K562 (cell line): ENCODE measurements around the gene TBC1D7.

ENCODE experiments used
- ARNT ChIP-seq, 2 experiments: fragments of 450-650 bp; IDR thresholded peaks; 2 replicates each; pipeline ENCODE4 v1.6.1; 2016; ENCODE audit warnings: mild to moderate bottlenecking in 1 of 2
- EZH2 ChIP-seq: IDR thresholded peaks from 2 replicates; pipeline ENCODE4 v1.6.1; 2012; ENCODE audit warnings: low read depth, mild to moderate bottlenecking, inconsistent platforms, low read length, borderline replicate concordance
- FOXA3 ChIP-seq, 2 experiments: fragments of 450-650 bp in 1 of 2; sonication (generic) in 1 of 2; formaldehyde crosslinking; IDR thresholded peaks in 1 of 2; conservative IDR thresholded peaks in 1 of 2; 2 replicates each; pipeline versions ENCODE4 v1.4.0 to v1.8.0; 2020 to 2022; ENCODE audit warnings: mild to moderate bottlenecking in 2 of 2, missing genetic modification reagents in 1 of 2
- HMG20B ChIP-seq: fragments of 250-450 bp; sonication (Bioruptor Pico); IDR thresholded peaks from 2 replicates; pipeline ENCODE4 v1.5.0; 2021; ENCODE audit warnings: mild to moderate bottlenecking
- MEF2A ChIP-seq: IDR thresholded peaks from 2 replicates; pipeline ENCODE4 v1.6.1; 2011; ENCODE audit warnings: low read depth, mild to moderate bottlenecking, low read length, moderate library complexity; ENCODE audit not compliant: control insufficient read depth
- PHB ChIP-seq: fragments of 250-450 bp; sonication (Bioruptor Pico); IDR thresholded peaks from 2 replicates; pipeline ENCODE4 v1.5.0; 2021
- PHB2 ChIP-seq: fragments of 450-650 bp; IDR thresholded peaks from 2 replicates; pipeline ENCODE4 v1.6.1; 2017; ENCODE audit warnings: low read depth
- POLR2A ChIP-seq: fragments of 450-650 bp; conservative IDR thresholded peaks from 2 replicates; pipeline ENCODE4 v1.6.1; 2016
- ZNF212 ChIP-seq: fragments of 450-650 bp; formaldehyde crosslinking; IDR thresholded peaks from 2 replicates; pipeline ENCODE4 v1.4.0; 2020; ENCODE audit warnings: mild to moderate bottlenecking
- ZNF384 ChIP-seq: IDR thresholded peaks from 2 replicates; pipeline ENCODE4 v1.6.1; 2012; ENCODE audit warnings: low read depth, low read length, improper control_type of control experiment
- TF ChIP-seq, protein P1 (sequence below), 3 experiments: IDR thresholded peaks in 2 of 3; conservative IDR thresholded peaks in 1 of 3; 2 replicates each; pipeline ENCODE4 v1.5.1; 2011 to 2012; ENCODE audit warnings: low read length in 3 of 3, mild to moderate bottlenecking in 3 of 3, control low read depth in 2 of 3, improper control_type of control experiment in 1 of 3, inconsistent platforms in 1 of 3, low read depth in 1 of 3, mixed read lengths in 1 of 3, moderate library complexity in 1 of 3; ENCODE audit not compliant: insufficient read depth in 2 of 3
- TF ChIP-seq, protein P2 (sequence below), 2 experiments: fragments of 450-650 bp; IDR thresholded peaks; 2 replicates each; pipeline ENCODE4 v1.6.1; 2016; ENCODE audit warnings: mild to moderate bottlenecking in 2 of 2, borderline replicate concordance in 1 of 2, low read depth in 1 of 2, moderate library complexity in 1 of 2

DNA sequence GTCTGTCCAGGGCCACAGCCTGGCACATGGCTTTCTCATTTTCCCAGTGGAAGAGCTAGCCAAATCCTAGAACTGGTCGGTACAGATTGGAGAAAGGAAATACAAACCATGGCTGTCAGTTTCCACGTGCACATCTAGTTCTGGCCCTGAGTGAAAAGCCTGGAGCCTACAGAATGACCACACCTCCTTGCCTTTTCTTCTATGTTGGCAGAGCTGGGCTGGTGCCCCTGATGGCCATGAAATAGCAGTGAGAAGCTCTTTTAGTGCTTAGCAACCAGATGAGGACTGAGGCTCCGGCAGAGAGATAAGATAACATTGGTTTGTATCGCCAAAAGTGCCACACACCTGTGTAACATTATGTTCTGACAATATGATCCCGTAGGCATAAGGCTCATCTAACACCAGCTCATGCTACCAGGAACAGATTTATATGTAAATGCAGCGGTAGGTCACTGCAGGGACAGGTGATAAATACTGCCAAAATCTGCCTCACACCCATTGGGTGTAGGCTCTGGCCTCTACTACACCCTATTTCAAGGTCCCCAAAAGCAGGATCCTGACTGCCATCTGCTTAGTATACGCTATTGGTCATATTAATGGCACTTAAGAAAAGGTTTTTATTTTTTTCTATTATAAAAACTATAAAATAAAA, 39.9 kb upstream of the TBC1D7 start:
- TF ChIP-seq FOXA3 (CRISPR knock-in tag; conservative IDR thresholded peaks at IDR 0.05 in 1 of 2, IDR thresholded peaks at IDR 0.05 in 1 of 2) (no peak), MEF2A (no peak), EZH2 (no peak), POLR2A (no peak), HMG20B (no peak), ZNF384 (no peak), PHB (no peak), PHB2 (no peak), ZNF212 (no peak), ARNT (IDR thresholded peaks at IDR 0.05) (no peak)
- TF ChIP-seq, protein P1, sequence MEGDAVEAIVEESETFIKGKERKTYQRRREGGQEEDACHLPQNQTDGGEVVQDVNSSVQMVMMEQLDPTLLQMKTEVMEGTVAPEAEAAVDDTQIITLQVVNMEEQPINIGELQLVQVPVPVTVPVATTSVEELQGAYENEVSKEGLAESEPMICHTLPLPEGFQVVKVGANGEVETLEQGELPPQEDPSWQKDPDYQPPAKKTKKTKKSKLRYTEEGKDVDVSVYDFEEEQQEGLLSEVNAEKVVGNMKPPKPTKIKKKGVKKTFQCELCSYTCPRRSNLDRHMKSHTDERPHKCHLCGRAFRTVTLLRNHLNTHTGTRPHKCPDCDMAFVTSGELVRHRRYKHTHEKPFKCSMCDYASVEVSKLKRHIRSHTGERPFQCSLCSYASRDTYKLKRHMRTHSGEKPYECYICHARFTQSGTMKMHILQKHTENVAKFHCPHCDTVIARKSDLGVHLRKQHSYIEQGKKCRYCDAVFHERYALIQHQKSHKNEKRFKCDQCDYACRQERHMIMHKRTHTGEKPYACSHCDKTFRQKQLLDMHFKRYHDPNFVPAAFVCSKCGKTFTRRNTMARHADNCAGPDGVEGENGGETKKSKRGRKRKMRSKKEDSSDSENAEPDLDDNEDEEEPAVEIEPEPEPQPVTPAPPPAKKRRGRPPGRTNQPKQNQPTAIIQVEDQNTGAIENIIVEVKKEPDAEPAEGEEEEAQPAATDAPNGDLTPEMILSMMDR (IDR thresholded peaks at IDR 0.05 in 2 of 3, conservative IDR thresholded peaks at IDR 0.05 in 1 of 3; ENCODE audit: insufficient read depth in 2 of 3, low read depth in 1 of 3, low read length in 3 of 3), result no peak
- TF ChIP-seq, protein P2, sequence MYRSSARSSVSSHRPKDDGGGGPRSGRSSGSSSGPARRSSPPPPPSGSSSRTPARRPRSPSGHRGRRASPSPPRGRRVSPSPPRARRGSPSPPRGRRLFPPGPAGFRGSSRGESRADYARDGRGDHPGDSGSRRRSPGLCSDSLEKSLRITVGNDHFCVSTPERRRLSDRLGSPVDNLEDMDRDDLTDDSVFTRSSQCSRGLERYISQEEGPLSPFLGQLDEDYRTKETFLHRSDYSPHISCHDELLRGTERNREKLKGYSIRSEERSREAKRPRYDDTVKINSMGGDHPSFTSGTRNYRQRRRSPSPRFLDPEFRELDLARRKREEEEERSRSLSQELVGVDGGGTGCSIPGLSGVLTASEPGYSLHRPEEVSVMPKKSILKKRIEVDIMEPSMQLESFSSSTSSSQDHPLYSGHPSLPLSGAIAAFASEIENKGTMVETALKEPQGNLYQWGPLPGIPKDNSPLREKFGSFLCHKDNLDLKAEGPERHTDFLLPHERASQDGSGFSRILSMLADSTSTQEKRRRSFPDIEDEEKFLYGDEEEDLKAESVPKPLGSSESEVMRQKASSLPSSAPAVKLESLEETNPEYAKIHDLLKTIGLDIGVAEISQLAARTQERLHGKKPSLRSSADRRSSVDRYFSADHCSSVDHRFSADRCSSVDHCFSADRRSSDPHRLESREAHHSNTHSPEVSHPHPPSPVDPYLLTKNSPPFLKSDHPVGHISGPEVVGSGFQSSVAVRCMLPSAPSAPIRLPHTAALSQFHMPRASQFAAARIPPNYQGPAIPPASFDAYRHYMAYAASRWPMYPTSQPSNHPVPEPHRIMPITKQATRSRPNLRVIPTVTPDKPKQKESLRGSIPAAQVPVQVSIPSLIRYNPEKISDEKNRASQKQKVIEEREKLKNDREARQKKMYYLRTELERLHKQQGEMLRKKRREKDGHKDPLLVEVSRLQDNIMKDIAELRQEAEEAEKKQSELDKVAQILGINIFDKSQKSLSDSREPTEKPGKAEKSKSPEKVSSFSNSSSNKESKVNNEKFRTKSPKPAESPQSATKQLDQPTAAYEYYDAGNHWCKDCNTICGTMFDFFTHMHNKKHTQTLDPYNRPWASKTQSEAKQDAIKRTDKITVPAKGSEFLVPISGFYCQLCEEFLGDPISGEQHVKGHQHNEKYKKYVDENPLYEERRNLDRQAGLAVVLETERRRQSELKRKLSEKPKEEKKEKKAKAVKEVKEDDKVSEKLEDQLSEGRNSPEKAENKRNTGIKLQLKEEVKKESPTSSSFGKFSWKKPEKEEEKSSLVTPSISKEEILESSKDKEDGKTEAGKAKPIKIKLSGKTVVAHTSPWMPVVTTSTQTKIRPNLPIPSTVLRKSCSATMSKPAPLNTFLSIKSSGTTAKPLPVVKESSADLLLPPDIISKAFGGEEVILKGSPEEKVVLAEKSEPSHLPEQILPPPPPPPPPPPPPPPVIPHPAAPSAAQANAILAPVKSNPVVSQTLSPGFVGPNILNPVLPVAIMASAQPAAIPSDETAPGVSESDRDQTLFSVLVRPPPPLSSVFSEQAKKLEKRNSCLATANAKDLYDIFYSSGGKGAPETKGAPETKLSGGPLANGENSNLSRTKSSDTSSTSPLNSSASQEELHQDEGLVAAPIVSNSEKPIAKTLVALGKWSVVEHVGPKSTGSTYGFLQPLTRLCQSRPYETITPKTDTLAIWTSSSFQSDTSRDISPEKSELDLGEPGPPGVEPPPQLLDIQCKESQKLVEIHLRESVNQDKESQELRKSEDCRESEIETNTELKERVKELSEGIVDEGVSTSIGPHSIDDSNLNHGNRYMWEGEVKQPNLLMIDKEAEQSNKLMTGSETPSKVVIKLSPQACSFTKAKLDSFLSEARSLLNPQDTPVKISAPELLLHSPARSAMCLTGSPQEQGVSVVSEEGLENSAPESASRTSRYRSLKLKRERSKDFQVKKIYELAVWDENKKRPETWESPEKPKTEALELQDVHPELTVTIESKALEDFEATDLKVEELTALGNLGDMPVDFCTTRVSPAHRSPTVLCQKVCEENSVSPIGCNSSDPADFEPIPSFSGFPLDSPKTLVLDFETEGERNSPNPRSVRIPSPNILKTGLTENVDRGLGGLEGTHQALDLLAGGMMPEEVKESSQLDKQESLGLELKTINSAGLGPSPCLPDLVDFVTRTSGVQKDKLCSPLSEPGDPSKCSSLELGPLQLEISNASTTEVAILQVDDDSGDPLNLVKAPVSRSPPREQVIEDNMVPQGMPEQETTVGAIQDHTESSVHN (IDR thresholded peaks at IDR 0.05; ENCODE audit: borderline replicate concordance in 1 of 2, low read depth in 1 of 2), result no peak
